Left ventricle myocardium inferior (tissue), 1 donor: ENCODE data around the gene EXTL2. TPM values are rescaled to one million over a fixed set of nuclear protein-coding genes. Genes with fewer than 3 reads are reported as not detected.
A peak's percentile ranks its signal among the peaks of the same experiment; 100 is the strongest.
"Not testable (repeated sequence)": the region's sequence is repeated elsewhere in the genome, so short reads cannot be mapped to it uniquely, and the experiment has no call there.

Experiments used
- DNase-seq: peaks from one replicate; pipeline ENCODE4 v3.0.0-alpha.2; 2020
- H3K27ac ChIP-seq: fragments of 200-600 bp; replicated peaks from 2 replicates; pipeline ENCODE4 v1.8.0; 2021
- H3K27me3 ChIP-seq: fragments of 200-600 bp; 2 replicates; pipeline ENCODE4 v1.8.0; 2021; ENCODE audit warnings: low read depth
- H3K36me3 ChIP-seq: fragments of 200-600 bp; 2 replicates; pipeline ENCODE4 v1.8.0; 2021
- H3K4me1 ChIP-seq: fragments of 200-600 bp; 2 replicates; pipeline ENCODE4 v1.8.0; 2021
- H3K4me3 ChIP-seq: fragments of 200-600 bp; 2 replicates; pipeline ENCODE4 v1.8.0; 2021; ENCODE audit warnings: mild to moderate bottlenecking, moderate library complexity
- H3K9me3 ChIP-seq: fragments of 200-600 bp; replicated peaks from 2 replicates; pipeline ENCODE4 v1.8.0; 2021
- intact Hi-C: fragments of 100-400 bp; cut with micrococcal nuclease; formaldehyde crosslinking; loops from one replicate; pipeline ENCODE4 v1.11.0; 2022
- total RNA-seq: library from RNA; stranded (reverse); fragmentation: NEBNext Ultra II Directional; extraction: Animal tissue kit (Norgen Biotek cat#: 25700); gene quantifications from one replicate; pipeline ENCODE4 v1.2.1, GENCODE V29; 2021
- TF ChIP-seq, protein P1 (sequence below): fragments of 200-600 bp; IDR thresholded peaks from 2 replicates; pipeline ENCODE4 v1.8.0; 2021; ENCODE audit warnings: antibody characterized with exemption, mild to moderate bottlenecking, borderline replicate concordance
- donor health status: DM: no; HTN: yes; CAD: no; lungs with severe emphysema.

EXTL2 gene
- total RNA-seq, 1 donor from 2014 or later, result 10.6 TPM

DNA sequence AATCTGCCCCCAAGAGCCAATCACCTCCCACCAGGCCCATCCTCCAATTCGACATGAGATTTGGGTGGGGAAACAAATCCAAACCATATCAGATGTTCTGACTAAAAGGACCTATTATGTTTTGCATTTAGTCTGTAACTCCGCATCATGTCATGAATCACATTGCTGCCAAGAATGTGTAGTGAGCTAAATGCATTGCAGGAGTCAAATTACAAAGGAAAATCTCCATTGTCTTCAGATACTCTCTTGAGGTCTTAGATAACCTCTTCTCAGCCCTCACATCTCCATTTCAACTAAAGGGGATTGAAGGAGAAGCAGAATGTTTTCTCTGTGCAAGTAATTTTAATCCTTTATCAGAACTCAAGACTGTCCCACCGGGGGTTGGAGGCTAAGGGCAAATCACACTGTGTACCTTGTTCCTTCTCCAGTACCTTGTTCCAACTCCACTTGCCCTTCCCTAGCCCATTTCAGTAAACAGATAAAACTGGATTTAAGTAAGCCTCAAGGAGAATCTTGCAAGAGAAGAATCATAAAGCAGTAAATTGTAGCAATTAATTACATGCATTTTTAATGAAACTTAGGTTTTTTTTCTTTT lies 34.1 kb downstream of the EXTL2 start:
- TF ChIP-seq, protein P1, sequence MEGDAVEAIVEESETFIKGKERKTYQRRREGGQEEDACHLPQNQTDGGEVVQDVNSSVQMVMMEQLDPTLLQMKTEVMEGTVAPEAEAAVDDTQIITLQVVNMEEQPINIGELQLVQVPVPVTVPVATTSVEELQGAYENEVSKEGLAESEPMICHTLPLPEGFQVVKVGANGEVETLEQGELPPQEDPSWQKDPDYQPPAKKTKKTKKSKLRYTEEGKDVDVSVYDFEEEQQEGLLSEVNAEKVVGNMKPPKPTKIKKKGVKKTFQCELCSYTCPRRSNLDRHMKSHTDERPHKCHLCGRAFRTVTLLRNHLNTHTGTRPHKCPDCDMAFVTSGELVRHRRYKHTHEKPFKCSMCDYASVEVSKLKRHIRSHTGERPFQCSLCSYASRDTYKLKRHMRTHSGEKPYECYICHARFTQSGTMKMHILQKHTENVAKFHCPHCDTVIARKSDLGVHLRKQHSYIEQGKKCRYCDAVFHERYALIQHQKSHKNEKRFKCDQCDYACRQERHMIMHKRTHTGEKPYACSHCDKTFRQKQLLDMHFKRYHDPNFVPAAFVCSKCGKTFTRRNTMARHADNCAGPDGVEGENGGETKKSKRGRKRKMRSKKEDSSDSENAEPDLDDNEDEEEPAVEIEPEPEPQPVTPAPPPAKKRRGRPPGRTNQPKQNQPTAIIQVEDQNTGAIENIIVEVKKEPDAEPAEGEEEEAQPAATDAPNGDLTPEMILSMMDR, result no peak
- no peak for DNase-seq
- Histone ChIP-seq H3K9me3 (peaks cover 8% of the 10 kb centered on the region), H3K27ac (no peak overlapping the region), H3K4me1 (peaks cover 3% of the 10 kb centered on the region), H3K27me3 (no peaks in the 10 kb centered on the region), H3K4me3 (no peak overlapping the region), H3K36me3 (no peaks in the 10 kb centered on the region)
- intact Hi-C loops, result no loop called here

DNA sequence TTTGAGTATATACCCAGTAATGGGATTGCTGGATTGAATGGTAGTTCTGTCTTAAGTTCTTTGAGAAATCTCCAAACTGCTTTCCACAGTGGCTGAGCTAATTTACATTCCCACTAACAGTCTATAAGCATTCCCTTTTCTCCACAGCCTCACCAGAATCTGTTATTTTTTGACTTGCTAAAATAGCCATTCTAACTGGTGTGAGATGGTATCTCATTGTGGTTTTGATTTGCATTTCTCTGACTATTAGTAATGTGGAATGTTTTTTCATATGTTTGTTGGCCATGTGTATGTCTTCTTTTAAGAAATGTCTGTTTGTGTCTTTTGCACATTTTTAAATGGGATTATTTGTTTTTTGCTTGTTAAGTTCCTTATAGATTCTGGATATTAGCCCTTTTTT lies 39.5 kb downstream of the EXTL2 start:
- H3K4me1 ChIP-seq, H3K9me3 ChIP-seq, H3K27ac ChIP-seq, H3K4me3 ChIP-seq, DNase-seq, intact Hi-C loops, H3K36me3 ChIP-seq, H3K27me3 ChIP-seq: not testable (repeated sequence)

DNA sequence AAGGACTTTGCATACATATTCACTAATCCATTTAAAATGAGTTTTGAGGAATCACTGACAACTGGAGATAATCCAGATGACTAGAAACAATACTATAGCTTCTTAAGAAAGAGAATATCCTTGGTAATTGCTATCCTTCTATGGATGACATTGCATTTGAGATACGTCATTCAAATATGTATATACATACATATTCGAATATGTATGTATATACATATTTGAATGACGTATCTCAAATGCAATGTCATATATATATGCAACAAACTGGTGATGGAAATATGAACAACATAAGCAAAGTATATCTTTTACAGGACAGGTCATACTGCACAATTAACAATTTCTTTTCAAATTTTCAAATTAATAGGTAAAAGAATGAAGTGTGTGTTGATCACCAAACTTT lies 41.7 kb downstream of the EXTL2 start:
- Histone ChIP-seq H3K27ac (no peak overlapping the region), H3K36me3 (no peaks in the 10 kb centered on the region), H3K4me3 (no peak overlapping the region), H3K9me3 (peaks cover 9% of the 10 kb centered on the region), H3K4me1 (no peaks in the 10 kb centered on the region), H3K27me3 (no peaks in the 10 kb centered on the region)
- DNase-seq, result no peak
- TF ChIP-seq, protein P1, result no peak
- intact Hi-C loops, result no loop called here

DNA sequence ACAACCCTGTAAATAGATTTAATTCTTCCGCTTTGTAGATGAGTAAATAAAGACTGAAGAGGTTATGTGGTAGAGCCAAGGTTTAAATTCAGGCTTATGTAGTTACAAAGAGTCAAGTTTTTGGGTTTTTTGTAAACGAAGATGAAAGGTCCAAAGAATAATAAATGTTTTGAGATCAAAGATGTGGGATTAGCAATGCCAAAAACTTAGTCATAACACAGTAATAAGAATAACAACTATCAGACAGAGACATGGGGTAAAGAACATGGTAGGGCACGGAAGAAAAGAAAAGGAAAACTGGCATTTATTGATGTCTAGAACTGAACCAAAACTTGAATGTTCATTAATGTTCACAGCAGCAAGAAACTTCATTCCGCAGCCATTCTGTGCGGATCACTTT lies 42.9 kb downstream of the EXTL2 start:
- Histone ChIP-seq H3K27ac (no peak overlapping the region), H3K4me3 (no peak overlapping the region), H3K27me3 (no peaks in the 10 kb centered on the region), H3K4me1 (no peaks in the 10 kb centered on the region), H3K9me3 (peaks cover 9% of the 10 kb centered on the region), H3K36me3 (no peaks in the 10 kb centered on the region)
- intact Hi-C loops, result no loop called here
- no peak for DNase-seq
- TF ChIP-seq, protein P1, result no peak

DNA sequence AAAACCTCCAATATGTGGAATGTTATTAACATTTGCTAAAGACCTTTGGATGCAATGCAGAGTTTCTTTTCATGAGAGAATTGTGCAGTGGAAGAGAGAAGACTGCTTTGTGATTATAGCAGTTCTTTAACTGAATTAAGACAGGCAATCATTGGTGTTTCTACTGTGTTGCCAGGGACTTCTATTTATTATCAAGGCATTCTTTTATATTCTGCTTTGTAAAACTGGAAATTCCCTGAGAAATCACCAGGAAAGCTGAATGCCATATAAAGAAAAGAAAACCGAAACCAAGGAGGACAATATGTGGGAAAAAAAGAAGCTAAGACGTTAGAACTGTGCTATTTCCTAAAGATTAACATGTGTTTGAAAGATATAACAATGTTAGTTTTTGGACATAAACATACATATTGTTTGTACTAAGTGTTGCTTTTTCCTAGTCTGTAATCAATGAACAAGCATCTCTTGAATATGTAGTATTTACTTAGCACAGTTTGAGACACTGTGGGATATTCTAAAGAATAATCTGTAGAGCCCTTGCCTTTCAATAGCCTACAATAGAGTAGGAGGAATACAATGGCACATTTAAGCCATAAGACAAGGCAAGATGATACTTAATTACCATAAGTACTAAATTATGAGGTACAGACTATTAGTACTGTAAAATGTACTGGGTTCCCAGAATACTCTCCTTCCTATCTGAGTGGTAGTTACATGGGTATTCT lies 47.1 kb downstream of the EXTL2 start:
- Histone ChIP-seq H3K9me3 (peaks cover 6% of the 10 kb centered on the region), H3K4me3 (peak overlapping the region; percentile 42), H3K27me3 (no peaks in the 10 kb centered on the region), H3K27ac (peak overlapping the region; percentile 39), H3K36me3 (no peaks in the 10 kb centered on the region), H3K4me1 (no peaks in the 10 kb centered on the region)
- DNase-seq, result no peak
- TF ChIP-seq, protein P1, result no peak
- intact Hi-C loops, result no loop called here

DNA sequence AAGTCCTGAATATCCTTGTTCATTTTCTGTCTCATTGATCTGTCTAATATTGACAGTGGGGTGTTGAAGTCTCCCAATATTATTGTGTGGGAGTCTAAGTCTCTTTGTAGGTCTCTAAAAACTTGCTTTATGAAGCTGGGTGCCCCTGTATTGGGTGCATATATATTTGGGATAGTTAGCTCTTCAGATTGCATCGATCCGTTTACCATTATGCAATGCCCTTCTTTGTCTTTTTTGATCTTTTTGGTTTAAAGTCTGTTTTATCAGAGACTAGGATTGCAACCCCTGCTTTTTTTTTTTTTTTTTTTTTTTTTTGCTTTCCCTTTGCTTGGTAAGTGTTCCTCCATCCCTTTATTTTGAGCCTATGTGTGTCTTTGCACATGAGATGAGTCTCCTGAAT lies 51.5 kb downstream of the EXTL2 start:
- H3K36me3 ChIP-seq, H3K4me3 ChIP-seq, H3K27me3 ChIP-seq, H3K4me1 ChIP-seq, intact Hi-C loops, H3K27ac ChIP-seq, DNase-seq: not testable (repeated sequence)
- peaks cover 31% of the 10 kb centered on the region for H3K9me3 ChIP-seq
